ENCODE data around the gene PREX1. TPM values are rescaled to one million over a fixed set of nuclear protein-coding genes. Genes with fewer than 3 reads are reported as not detected.
"Not testable (repeated sequence)": the region's sequence is repeated elsewhere in the genome, so short reads cannot be mapped to it uniquely, and the experiment has no call there.

PREX1 gene
- total RNA-seq, 1 experiment from 2014 or later, result 11.1 TPM

- not testable (repeated sequence) for DNase-seq (ENCODE audit: low read depth)
These were observed 71.0 kb downstream of the PREX1 start for GRCh38 chr20:48756774-48757173.

GRCh38 chr20:48754292-48754691 is 73.5 kb downstream of the PREX1 start:
- DNase-seq (ENCODE audit: low read depth), result no peak

- no peak for DNase-seq (ENCODE audit: low read depth)
These were observed 74.8 kb downstream of the PREX1 start for GRCh38 chr20:48752963-48753362.

- no peak for DNase-seq (ENCODE audit: low read depth)
These were observed 75.9 kb downstream of the PREX1 start for GRCh38 chr20:48751871-48752270.

GRCh38 chr20:48750941-48751635 is 76.7 kb downstream of the PREX1 start:
- no peak for DNase-seq (ENCODE audit: low read depth)

- DNase-seq (ENCODE audit: low read depth), result no peak
These were observed 77.4 kb downstream of the PREX1 start for GRCh38 chr20:48750376-48750775.

- DNase-seq (ENCODE audit: low read depth), result no peak
These were observed 78.4 kb downstream of the PREX1 start for GRCh38 chr20:48749437-48749836.

GRCh38 chr20:48748556-48748955 is 79.2 kb downstream of the PREX1 start:
- no peak for DNase-seq (ENCODE audit: low read depth)

- DNase-seq (ENCODE audit: low read depth), result no peak
These were observed 79.9 kb downstream of the PREX1 start for GRCh38 chr20:48747840-48748414.

- no peak for DNase-seq (ENCODE audit: low read depth)
These were observed 82.5 kb downstream of the PREX1 start for GRCh38 chr20:48745330-48745729.

- DNase-seq (ENCODE audit: low read depth), result no peak
These were observed 83.3 kb downstream of the PREX1 start for GRCh38 chr20:48744515-48744914.

- no peak for DNase-seq (ENCODE audit: low read depth)
These were observed 84.0 kb downstream of the PREX1 start for GRCh38 chr20:48743807-48744206.

GRCh38 chr20:48742912-48743680 is 84.7 kb downstream of the PREX1 start:
- no peak for DNase-seq (ENCODE audit: low read depth)

- no peak for DNase-seq (ENCODE audit: low read depth)
These were observed 85.6 kb downstream of the PREX1 start for GRCh38 chr20:48742233-48742632.

GRCh38 chr20:48741669-48742068 is 86.1 kb downstream of the PREX1 start:
- DNase-seq (ENCODE audit: low read depth), result no peak

GRCh38 chr20:48740712-48741111 is 87.1 kb downstream of the PREX1 start:
- no peak for DNase-seq (ENCODE audit: low read depth)

GRCh38 chr20:48740292-48740649 is 87.5 kb downstream of the PREX1 start:
- no peak for DNase-seq (ENCODE audit: low read depth)

- DNase-seq (ENCODE audit: low read depth), result no peak
These were observed 88.2 kb downstream of the PREX1 start for GRCh38 chr20:48739395-48740291.

- DNase-seq (ENCODE audit: low read depth), result no peak
These were observed 89.1 kb downstream of the PREX1 start for GRCh38 chr20:48738399-48739304.

- DNase-seq (ENCODE audit: low read depth), result no peak
These were observed 89.8 kb downstream of the PREX1 start for GRCh38 chr20:48738094-48738398.

- DNase-seq (ENCODE audit: low read depth), result no peak
These were observed 90.2 kb downstream of the PREX1 start for GRCh38 chr20:48737434-48738093.
